ENCODE results near the gene BATF3. TPM values are rescaled to one million over a fixed set of nuclear protein-coding genes. Genes with fewer than 3 reads are reported as not detected.
A peak's percentile ranks its signal among the peaks of the same experiment; 100 is the strongest.

BATF3 gene
- polyA plus RNA-seq, 2 of the 4 experiments (the other 2 are of a cell fraction): 6.4 to 8.9 TPM

DNA sequence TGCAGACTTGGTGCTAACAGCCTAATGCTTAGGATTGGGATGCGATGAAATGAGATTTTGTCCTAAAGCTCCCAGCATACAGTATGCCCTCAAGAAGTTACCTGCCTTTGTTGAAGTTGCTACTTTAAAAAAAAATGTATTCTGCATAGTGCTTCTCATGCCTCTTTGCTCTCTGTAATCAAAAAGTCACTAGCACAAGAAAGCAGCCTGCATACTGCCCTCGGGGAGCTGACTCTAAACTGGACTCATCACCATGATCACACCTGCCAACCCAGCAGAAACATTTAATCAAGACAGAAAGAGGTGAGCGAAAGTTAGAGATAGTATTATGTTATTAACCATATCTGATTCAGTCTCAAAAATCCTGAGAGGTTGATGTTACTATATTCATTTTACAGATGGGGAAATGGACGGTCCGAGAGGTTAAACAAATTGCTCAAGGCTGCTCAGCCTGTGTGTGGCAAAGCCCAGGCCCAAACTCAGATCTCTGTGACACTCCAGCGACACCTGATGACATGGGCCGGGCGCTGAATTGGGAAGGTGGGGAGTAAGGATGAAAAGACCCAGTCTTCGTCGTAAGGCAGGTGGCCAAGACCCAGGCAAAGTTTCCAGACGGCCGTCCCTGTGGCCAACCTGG lies 1.1 kb downstream of the BATF3 start:
- no peak for DNase-seq (ENCODE audit: low read depth in 1 of 2, low spot score in 1 of 2)
- no peak for TF ChIP-seq CHD2 (IDR thresholded peaks at IDR 0.05; ENCODE audit: low read length, partially characterized antibody)
- FAIRE-seq: no peak
- POLR2A ChIA-PET: interaction anchor here (0.6 to 2.2 kb wide), 4 partner anchors 31 to 211 kb away, joined by 4 to 6 read pairs (median 4); partner anchors contain the start of genes ATF3 and NSL1
- Histone ChIP-seq H3K4me1 (peaks cover 16% of the 10 kb centered on the region; the same call in 2 of the 3 replicates), H3K4me2 (peak overlapping the region; percentile 92), H3K27ac (peak overlapping the region; percentile 87 to 90), H3K4me3 (peak overlapping the region; percentile 95), H3K9me3 (no peaks in the 10 kb centered on the region)
- CTCF ChIA-PET: interaction anchor here (0.6 to 4.8 kb wide), 24 partner anchors 9 to 297 kb away, joined by 3 to 44 read pairs (median 4); partner anchors contain the start of gene NSL1
- WGBS (ENCODE audit: missing lambda C conversion rate): 43% methylated on average over 12 of the region's 12 CpGs
- 0 out of 6 replicates have a peak, but pooled peaks of 1 of the 2 experiments have one; percentile 1 for ATAC-seq

DNA sequence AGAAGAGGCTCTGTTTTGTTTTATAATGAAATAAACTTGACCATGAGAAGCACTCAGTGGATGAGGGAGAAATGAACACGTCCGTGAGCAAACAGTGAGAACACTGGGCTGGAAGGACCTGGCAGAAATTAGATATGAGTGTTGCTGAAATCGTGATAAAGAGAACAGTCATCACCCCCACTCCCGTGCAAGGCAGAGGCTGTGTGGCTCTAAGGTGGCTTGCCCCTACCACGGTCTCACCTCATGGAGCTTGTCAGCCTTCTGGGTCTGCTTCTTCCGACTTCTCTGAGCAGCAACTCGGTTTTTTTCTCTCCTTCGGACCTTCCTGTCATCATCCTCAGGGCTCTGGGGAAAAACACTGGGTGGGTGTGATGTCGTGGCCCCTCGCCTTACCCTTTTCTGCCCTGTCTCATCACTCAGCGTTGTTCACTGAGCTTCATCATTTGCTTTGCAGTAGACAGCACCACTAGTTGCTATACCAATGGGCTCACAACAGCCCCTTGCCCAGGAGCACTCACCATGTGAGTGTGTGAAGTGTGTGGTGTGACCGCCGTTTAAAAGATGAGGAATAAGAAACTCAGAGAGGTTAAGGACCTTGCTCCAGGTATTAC lies 2.8 kb downstream of the BATF3 start:
- no peak for ATAC-seq
- no peak for DNase-seq (ENCODE audit: low read depth in 1 of 2, low spot score in 1 of 2)
- H3K9me3 ChIP-seq: no peaks in the 10 kb centered on the region
- peaks cover 14% of the 10 kb centered on the region; the same call in 2 of the 3 replicates for H3K4me1 ChIP-seq
- no peak overlapping the region for H3K27ac ChIP-seq
- WGBS (ENCODE audit: missing lambda C conversion rate): 77% methylated on average over 13 of the region's 13 CpGs
- H3K4me2 ChIP-seq: no peak overlapping the region
- H3K4me3 ChIP-seq: no peak overlapping the region
- TF ChIP-seq SREBF2 (IDR thresholded peaks at IDR 0.05): no peak
- ChIA-PET CTCF (interaction anchor here (0.7 to 4.8 kb wide), 9 partner anchors 13 to 300 kb away, joined by 3 to 44 read pairs (median 4); no protein-coding TSS in a partner anchor), POLR2A (no interaction called here)
- FAIRE-seq: no peak

DNA sequence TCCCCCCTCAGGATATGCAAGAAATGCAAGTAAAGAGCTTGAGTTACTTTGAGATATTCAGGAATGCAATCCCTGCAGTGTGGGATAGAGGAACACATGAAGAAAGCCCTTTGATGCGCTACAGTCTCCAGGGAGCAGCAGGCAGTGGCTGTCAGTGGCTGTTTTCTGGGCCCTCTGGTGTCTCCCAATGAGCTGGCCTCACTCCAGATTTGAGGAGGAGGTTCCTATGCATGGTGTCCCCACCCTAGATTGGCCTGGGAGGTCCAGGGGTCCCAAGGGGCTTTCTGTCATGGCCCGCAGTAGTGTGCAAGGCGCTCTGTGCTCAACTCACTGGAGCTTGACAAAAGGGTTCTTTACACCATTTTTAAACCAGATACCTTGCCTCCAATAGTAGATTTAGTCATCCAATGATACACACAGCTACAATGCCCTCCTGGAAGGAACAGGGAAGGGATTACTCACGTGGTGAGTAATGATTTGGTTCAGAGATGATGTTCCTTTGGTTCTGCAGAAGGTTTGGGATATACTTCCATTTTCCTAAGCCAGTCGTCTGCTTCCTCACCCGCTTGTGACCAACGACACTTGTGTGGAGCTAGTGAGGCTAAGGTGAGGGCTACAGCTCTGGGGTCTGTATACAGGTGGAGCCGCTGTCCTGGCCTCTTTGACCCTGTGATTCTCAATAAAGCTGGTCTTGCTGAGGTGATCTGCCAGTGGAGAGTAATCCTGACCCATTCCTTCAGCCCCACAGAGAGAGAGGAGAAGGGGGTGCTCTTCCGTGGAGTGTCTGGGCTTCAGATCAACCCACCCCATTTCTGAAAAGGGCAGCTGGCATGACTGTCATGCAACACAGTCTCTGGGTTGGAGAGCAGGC lies 6.6 kb downstream of the BATF3 start:
- CTCF ChIA-PET: interaction anchor here (0.6 to 2.9 kb wide), 4 partner anchors 28 to 377 kb away, joined by 3 to 20 read pairs (median 3); no protein-coding TSS in a partner anchor
- no peak for TF ChIP-seq BHLHE40 (IDR thresholded peaks at IDR 0.05; ENCODE audit: low read depth, low read length)
- TF ChIP-seq FOSB (CRISPR knock-in tag; IDR thresholded peaks at IDR 0.05): no peak
- TF ChIP-seq GATA3 (IDR thresholded peaks at IDR 0.05; ENCODE audit: borderline replicate concordance): no peak
- no peak for TF ChIP-seq JUNB (IDR thresholded peaks at IDR 0.05)
- TF ChIP-seq TFCP2L1 (CRISPR knock-in tag; IDR thresholded peaks at IDR 0.05): no peak
- no peak for TF ChIP-seq SMC3 (IDR thresholded peaks at IDR 0.05)
- TF ChIP-seq, protein P1, sequence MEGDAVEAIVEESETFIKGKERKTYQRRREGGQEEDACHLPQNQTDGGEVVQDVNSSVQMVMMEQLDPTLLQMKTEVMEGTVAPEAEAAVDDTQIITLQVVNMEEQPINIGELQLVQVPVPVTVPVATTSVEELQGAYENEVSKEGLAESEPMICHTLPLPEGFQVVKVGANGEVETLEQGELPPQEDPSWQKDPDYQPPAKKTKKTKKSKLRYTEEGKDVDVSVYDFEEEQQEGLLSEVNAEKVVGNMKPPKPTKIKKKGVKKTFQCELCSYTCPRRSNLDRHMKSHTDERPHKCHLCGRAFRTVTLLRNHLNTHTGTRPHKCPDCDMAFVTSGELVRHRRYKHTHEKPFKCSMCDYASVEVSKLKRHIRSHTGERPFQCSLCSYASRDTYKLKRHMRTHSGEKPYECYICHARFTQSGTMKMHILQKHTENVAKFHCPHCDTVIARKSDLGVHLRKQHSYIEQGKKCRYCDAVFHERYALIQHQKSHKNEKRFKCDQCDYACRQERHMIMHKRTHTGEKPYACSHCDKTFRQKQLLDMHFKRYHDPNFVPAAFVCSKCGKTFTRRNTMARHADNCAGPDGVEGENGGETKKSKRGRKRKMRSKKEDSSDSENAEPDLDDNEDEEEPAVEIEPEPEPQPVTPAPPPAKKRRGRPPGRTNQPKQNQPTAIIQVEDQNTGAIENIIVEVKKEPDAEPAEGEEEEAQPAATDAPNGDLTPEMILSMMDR (IDR thresholded peaks at IDR 0.05): no peak
- no peak for TF ChIP-seq ZSCAN20 (CRISPR knock-in tag; IDR thresholded peaks at IDR 0.05)
- no peak for TF ChIP-seq RARB (CRISPR knock-in tag; IDR thresholded peaks at IDR 0.05)
- TF ChIP-seq NR3C1 (IDR thresholded peaks at IDR 0.05): no peak
- TF ChIP-seq ZFP36 (IDR thresholded peaks at IDR 0.05; ENCODE audit: borderline replicate concordance, partially characterized antibody): no peak
- TF ChIP-seq JUN (IDR thresholded peaks at IDR 0.05): no peak
- TF ChIP-seq MAZ (IDR thresholded peaks at IDR 0.05; ENCODE audit: borderline replicate concordance, low read depth, low read length): no peak
- TF ChIP-seq, protein P2, sequence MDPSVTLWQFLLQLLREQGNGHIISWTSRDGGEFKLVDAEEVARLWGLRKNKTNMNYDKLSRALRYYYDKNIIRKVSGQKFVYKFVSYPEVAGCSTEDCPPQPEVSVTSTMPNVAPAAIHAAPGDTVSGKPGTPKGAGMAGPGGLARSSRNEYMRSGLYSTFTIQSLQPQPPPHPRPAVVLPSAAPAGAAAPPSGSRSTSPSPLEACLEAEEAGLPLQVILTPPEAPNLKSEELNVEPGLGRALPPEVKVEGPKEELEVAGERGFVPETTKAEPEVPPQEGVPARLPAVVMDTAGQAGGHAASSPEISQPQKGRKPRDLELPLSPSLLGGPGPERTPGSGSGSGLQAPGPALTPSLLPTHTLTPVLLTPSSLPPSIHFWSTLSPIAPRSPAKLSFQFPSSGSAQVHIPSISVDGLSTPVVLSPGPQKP (IDR thresholded peaks at IDR 0.05; ENCODE audit: low read depth, low read length): no peak
- TF ChIP-seq, protein P3, sequence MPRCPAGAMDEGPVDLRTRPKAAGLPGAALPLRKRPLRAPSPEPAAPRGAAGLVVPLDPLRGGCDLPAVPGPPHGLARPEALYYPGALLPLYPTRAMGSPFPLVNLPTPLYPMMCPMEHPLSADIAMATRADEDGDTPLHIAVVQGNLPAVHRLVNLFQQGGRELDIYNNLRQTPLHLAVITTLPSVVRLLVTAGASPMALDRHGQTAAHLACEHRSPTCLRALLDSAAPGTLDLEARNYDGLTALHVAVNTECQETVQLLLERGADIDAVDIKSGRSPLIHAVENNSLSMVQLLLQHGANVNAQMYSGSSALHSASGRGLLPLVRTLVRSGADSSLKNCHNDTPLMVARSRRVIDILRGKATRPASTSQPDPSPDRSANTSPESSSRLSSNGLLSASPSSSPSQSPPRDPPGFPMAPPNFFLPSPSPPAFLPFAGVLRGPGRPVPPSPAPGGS (IDR thresholded peaks at IDR 0.05): no peak
- no peak for TF ChIP-seq CHD2 (IDR thresholded peaks at IDR 0.05; ENCODE audit: low read length, partially characterized antibody)
- ATAC-seq (peak; percentile 60 to 61; a peak in 4 of 6 replicates), DNase-seq (ENCODE audit: low read depth in 1 of 2, low spot score in 1 of 2) (peak in 1 of 2 experiments; percentile 37), FAIRE-seq (no peak)
- no peak overlapping the region for H3K27ac ChIP-seq
- whole genome bisulfite sequencing (ENCODE audit: missing lambda C conversion rate): 72% methylated on average over 8 of the region's 9 CpGs
- no peaks in the 10 kb centered on the region for H3K4me1 ChIP-seq
- H3K4me2 ChIP-seq: no peak overlapping the region
- no peaks in the 10 kb centered on the region for H3K9me3 ChIP-seq
- POLR2A ChIA-PET: interaction anchor here (0.6 kb wide), 1 partner anchor 84 kb away, joined by 3 read pairs; no protein-coding TSS in a partner anchor
- H3K4me3 ChIP-seq: no peak overlapping the region
